NCI-H1105 (cell line): Measurements from ENCODE around the gene SERPINE1.
"Not testable (repeated sequence)": the region's sequence is repeated elsewhere in the genome, so short reads cannot be mapped to it uniquely, and the experiment has no call there.

ENCODE experiments used
- DNase-seq: peaks from one replicate; lab custom pipeline; 2025; lab: John Stamatoyannopoulos, UW

Gene SERPINE1

DNA sequence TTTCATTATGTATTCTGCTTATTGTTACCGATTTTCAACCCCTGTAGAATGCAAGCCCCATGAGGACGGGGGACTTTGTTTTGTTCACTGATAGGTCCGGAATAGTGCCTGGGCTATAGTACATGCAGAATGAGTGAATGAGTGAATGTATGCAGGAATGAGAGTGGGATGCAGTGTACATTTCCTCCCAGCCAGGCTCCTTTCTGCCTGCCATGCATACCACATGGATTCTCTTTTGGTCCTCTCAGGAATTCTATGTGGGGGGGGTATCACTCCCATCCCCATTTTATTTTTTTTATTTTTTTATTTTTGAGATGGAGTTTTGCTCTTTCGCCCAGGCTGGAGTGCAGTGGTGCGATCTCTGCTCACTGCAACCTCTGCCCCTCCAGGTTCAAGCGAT lies 24.9 kb upstream of the SERPINE1 start:
- DNase-seq: no peak

DNA sequence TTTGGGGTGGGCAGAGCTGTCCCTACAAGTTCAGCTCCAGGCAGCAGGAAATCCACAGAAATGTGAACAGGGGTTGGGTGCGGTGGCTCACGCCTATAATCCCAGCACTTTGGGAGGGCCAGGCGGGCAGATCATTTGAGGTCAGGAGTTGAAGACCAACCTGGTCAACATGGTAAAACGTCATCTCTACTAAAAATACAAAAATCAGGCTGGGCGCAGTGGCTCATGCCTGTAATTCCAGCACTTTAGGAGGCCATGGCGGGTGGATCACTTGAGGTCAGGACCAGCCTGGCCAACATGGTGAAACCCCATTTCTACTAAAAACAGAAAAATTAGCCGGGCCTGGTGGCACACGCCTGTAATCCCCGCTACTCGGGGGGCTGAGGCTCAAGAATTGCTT lies 23.2 kb upstream of the SERPINE1 start:
- not testable (repeated sequence) for DNase-seq

GRCh38 chr7:101104193-101104713 lies 22.7 kb upstream of the SERPINE1 start:
- no peak for DNase-seq

DNA sequence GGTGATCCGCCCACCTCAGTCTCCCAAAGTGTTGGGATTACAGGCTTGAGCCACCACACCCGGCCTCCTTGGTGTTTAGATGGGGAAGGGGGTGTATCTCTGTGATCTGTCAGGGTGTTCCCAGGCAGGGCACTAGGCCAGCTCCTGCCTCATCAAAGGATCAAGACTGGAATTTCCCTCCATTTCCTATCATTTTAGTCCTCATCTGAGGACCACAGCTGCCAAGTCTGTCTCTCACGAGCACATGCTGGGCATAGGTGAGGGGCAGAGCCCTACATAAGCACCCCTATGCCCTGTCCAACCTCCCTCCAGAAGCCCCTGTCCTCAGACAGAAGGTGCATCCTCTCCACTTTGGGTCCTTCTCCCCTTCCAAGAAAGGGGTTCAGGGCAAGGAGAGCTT lies 22.1 kb upstream of the SERPINE1 start:
- DNase-seq: no peak

GRCh38 chr7:101105248-101105647 lies 21.7 kb upstream of the SERPINE1 start:
- not testable (repeated sequence) for DNase-seq

GRCh38 chr7:101106386-101106785 lies 20.5 kb upstream of the SERPINE1 start:
- DNase-seq: no peak

- no peak for DNase-seq
Observed at GRCh38 chr7:101108330-101108857, 18.5 kb upstream of the SERPINE1 start.

- DNase-seq: no peak
Observed at GRCh38 chr7:101108961-101109360, 17.9 kb upstream of the SERPINE1 start.

- DNase-seq: no peak
Observed at GRCh38 chr7:101109368-101109767, 17.5 kb upstream of the SERPINE1 start.

DNA sequence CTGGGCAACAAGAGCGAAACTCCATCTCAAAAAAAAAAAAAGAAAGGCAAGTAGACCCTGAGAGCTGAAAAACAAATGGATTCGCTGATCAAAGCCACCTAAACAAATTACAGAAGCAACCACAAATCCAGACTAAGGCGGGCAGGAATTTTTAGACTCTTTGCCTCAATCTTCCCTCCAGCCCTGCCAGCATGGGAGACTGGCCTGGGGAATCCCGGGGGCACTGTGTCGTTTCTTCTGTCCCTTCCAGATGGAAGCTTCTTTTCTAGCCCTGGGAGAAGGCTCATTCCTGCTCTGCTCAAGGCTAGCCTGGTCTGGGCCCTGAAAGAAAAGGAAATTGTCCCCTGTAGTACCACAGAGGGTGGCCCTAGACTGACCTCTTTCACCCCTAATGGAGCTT lies 15.6 kb upstream of the SERPINE1 start:
- no peak for DNase-seq

- no peak for DNase-seq
Observed at GRCh38 chr7:101112233-101112632, 14.7 kb upstream of the SERPINE1 start.

DNA sequence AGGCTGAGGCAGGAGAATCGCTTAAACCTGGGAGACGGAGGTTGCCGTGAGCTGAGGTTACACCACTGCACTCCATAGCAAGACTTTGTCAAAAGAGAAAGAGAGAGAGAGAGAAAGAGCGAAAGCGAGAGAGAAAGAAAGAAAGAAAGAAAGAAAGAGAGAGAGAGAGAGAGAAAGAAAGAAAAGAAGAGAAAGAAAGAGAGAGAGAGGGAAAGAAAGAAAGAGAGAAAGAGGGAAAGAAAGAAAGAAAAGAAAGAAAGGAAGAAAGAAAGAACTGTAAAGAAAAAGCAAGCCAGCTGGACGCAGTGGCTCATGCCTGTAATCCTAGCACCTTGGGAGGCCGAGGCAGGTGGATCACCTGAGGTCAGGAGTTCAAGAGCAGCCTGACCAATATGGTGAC lies 13.8 kb upstream of the SERPINE1 start:
- not testable (repeated sequence) for DNase-seq

DNA sequence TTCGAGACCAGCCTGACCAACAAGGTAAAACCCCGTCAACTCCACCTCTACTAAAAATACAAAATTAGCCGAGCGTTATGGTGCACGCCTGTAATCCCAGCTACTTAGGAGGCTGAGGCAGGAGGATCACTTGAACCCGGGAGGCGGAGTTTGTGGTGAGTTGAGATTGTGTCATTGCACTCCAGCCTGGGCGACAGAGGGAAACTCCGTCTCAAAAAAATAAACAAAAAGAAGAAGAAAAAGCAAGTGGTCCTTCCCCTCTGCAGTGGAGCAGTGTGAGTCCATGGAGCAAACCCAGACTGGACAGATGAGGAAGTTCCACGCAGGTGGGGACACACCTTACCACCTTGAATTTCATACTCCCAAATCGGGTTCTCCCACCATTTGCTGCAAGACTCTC lies 13.1 kb upstream of the SERPINE1 start:
- no peak for DNase-seq

DNA sequence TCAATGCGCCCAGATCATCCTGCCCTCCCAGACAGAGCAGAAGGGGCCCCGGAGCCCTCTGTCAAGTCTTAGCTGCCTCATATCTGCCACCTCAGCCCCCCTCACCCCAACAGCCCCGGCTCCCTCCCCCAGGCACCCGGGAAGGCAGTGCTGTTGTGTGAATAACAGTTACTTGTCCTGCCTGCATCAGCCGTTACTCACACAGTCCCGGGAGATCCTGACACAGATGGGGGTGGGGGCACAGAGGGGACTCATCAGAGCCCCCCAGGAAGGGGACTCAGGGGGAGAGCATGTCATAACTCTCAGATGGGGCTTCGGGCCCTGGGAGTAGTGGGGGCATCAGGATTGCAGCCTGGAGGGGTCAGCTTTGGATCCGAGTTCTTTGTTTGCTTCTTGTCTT lies 12.4 kb upstream of the SERPINE1 start:
- no peak for DNase-seq

GRCh38 chr7:101115215-101115614 lies 11.7 kb upstream of the SERPINE1 start:
- no peak for DNase-seq

GRCh38 chr7:101116898-101117297 lies 10.0 kb upstream of the SERPINE1 start:
- DNase-seq: no peak

GRCh38 chr7:101118856-101119255 lies 8.0 kb upstream of the SERPINE1 start:
- no peak for DNase-seq

- DNase-seq: no peak
Observed at GRCh38 chr7:101119876-101120275, 7.0 kb upstream of the SERPINE1 start.

DNA sequence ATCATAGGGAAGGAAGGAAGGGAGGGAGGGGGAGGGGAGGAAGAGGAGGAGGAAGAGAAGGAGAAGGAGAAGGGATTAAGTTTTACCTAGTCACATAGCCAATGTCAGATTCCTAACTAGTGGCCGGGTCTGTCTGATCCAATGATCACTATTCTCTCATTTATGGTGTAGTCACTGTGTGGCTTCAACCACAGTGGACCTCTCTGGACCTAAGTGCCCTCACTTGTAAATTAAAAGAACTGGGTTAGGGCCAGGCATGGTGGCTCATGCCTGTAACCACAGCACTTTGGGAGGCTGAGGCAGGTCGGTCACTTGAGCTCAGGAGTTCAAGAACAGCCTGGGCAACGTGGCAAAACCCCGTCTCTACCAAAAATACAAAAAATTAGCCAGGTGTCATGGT lies 6.6 kb upstream of the SERPINE1 start:
- no peak for DNase-seq

- not testable (repeated sequence) for DNase-seq
Observed at GRCh38 chr7:101121631-101121990, 5.3 kb upstream of the SERPINE1 start.

GRCh38 chr7:101121991-101122932 lies 4.6 kb upstream of the SERPINE1 start:
- DNase-seq: no peak

DNA sequence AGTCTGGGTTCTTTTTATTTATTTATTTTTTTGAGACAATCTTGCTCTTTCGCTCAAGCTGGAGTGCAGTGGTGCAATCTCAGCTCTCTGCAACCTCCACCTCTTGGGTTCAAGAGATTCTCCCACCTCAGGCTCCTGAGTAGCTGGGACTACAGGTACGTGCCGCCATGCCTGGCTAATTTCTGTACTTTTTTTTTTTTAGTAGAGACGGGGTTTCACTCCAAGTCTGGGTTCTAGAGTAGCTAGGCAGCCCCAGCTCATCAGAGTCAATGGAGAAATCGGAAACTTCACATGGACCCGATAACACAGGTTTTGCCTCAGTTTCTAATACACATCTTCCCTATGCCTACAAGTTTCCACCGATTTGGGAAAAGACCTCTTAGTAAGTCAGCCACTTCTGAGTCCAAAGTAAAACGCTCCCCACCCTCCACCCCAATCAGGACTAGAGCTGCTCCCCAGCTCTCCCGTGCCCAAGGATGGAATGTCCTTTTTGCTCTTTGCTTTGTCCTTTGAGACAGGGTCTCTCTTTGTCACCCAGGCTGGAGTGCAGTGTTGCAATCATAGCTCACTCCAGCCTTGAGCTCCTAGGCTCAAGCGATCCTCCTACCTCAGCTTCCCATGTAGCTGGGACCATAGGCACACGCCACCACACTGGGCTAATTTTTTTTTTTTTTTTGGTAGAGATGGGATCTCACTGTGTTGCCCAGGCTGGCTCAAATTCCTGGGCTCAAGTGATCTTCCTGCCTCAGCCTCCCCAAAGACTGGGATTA lies 3.8 kb upstream of the SERPINE1 start:
- DNase-seq: no peak

GRCh38 chr7:101123703-101124068 lies 3.2 kb upstream of the SERPINE1 start:
- DNase-seq: no peak
